DND-41 (cell line): ENCODE data around the gene SPDYE6.
"Not testable (repeated sequence)": the region's sequence is repeated elsewhere in the genome, so short reads cannot be mapped to it uniquely, and the experiment has no call there.

ENCODE experiments used
- ATAC-seq: fragments of 200-7000 bp; cut with Tn5 transposase; 3 replicates; pipeline ENCODE4 v1.9.1; 2021; ENCODE audit warnings: low read depth; ENCODE audit not compliant: insufficient read depth
- DNase-seq: peaks from one replicate; pipeline ENCODE4 v3.0.0-alpha.2; 2020
- H2AFZ ChIP-seq: 2 replicates; pipeline ENCODE4 v1.6.0; 2012; ENCODE audit warnings: low read depth, low read length
- H3K27ac ChIP-seq: 2 replicates; pipeline ENCODE4 v1.5.1; 2012; ENCODE audit warnings: low read length, inconsistent platforms
- H3K27me3 ChIP-seq: fragments of 200-600 bp; sonication (generic); 2 replicates; pipeline ENCODE4 v1.6.0; 2012; ENCODE audit warnings: low read length, mild to moderate bottlenecking, inconsistent platforms; ENCODE audit not compliant: insufficient read depth, poor library complexity
- H3K36me3 ChIP-seq: 2 replicates; pipeline ENCODE4 v1.5.1; 2012; ENCODE audit warnings: low read length, inconsistent platforms; ENCODE audit not compliant: insufficient read depth
- H3K4me1 ChIP-seq: 2 replicates; pipeline ENCODE4 v1.5.1; 2012; ENCODE audit warnings: mild to moderate bottlenecking, low read length; ENCODE audit not compliant: insufficient read depth
- H3K4me2 ChIP-seq: 2 replicates; pipeline ENCODE4 v1.6.0; 2012; ENCODE audit warnings: mild to moderate bottlenecking, moderate library complexity, low read length, inconsistent platforms; ENCODE audit not compliant: insufficient read depth
- H3K4me3 ChIP-seq, 2 experiments: fragments of 200-600 bp in 1 of 2; shearing (Covaris generic) in 1 of 2; 2 replicates each; pipeline ENCODE4 v1.5.1; 2012 to 2016; ENCODE audit warnings: inconsistent platforms in 2 of 2, low read length in 2 of 2, mild to moderate bottlenecking in 2 of 2, low read depth in 1 of 2, moderate library complexity in 1 of 2
- H3K79me2 ChIP-seq: 2 replicates; pipeline ENCODE4 v1.6.0; 2012; ENCODE audit warnings: low read length, inconsistent platforms; ENCODE audit not compliant: insufficient read depth
- H3K9ac ChIP-seq: 2 replicates; pipeline ENCODE4 v1.6.0; 2012; ENCODE audit warnings: low read depth, mild to moderate bottlenecking, inconsistent platforms, low read length, moderate library complexity
- H3K9me3 ChIP-seq: 2 replicates; pipeline ENCODE4 v1.5.1; 2012; ENCODE audit warnings: low read length, moderate library complexity, mild to moderate bottlenecking, inconsistent platforms; ENCODE audit not compliant: insufficient read depth, severe bottlenecking
- H4K20me1 ChIP-seq: 2 replicates; pipeline ENCODE4 v1.6.0; 2012; ENCODE audit warnings: low read length; ENCODE audit not compliant: insufficient read depth
- CTCF ChIP-seq: IDR thresholded peaks from 2 replicates; pipeline ENCODE4 v1.5.1; 2012; ENCODE audit warnings: borderline replicate concordance, low read length, moderate library complexity, mild to moderate bottlenecking; ENCODE audit not compliant: poor library complexity, severe bottlenecking; ENCODE audit errors: extremely low read depth
- EZH2 ChIP-seq: IDR thresholded peaks from 3 replicates; pipeline ENCODE4 v1.6.1; 2012; ENCODE audit warnings: borderline replicate concordance, low read depth, mild to moderate bottlenecking, moderate library complexity, low read length, inconsistent platforms; ENCODE audit not compliant: severe bottlenecking

The SPDYE6 gene

GRCh38 chr7:102329366-102329765 lies 26.9 kb downstream of the SPDYE6 start:
- ATAC-seq, H3K4me2 ChIP-seq, DNase-seq, H3K27ac ChIP-seq, H4K20me1 ChIP-seq, H3K4me1 ChIP-seq, H3K79me2 ChIP-seq, H3K9ac ChIP-seq, H3K27me3 ChIP-seq, H3K4me3 ChIP-seq, H3K9me3 ChIP-seq, H2AFZ ChIP-seq, H3K36me3 ChIP-seq: not testable (repeated sequence)

- H3K9ac ChIP-seq, H3K79me2 ChIP-seq, H4K20me1 ChIP-seq, H3K27me3 ChIP-seq, ATAC-seq, H3K27ac ChIP-seq, H3K4me1 ChIP-seq, H3K9me3 ChIP-seq, DNase-seq, H2AFZ ChIP-seq, H3K4me2 ChIP-seq, H3K36me3 ChIP-seq, H3K4me3 ChIP-seq: not testable (repeated sequence)
Observed at GRCh38 chr7:102328863-102329262, 27.4 kb downstream of the SPDYE6 start.

GRCh38 chr7:102327183-102327582 lies 29.1 kb downstream of the SPDYE6 start:
- not testable (repeated sequence) for DNase-seq, H4K20me1 ChIP-seq, H3K4me1 ChIP-seq, H2AFZ ChIP-seq, H3K4me2 ChIP-seq, H3K9me3 ChIP-seq, H3K36me3 ChIP-seq, H3K79me2 ChIP-seq, H3K4me3 ChIP-seq, H3K27me3 ChIP-seq, ATAC-seq, H3K9ac ChIP-seq, H3K27ac ChIP-seq

DNA sequence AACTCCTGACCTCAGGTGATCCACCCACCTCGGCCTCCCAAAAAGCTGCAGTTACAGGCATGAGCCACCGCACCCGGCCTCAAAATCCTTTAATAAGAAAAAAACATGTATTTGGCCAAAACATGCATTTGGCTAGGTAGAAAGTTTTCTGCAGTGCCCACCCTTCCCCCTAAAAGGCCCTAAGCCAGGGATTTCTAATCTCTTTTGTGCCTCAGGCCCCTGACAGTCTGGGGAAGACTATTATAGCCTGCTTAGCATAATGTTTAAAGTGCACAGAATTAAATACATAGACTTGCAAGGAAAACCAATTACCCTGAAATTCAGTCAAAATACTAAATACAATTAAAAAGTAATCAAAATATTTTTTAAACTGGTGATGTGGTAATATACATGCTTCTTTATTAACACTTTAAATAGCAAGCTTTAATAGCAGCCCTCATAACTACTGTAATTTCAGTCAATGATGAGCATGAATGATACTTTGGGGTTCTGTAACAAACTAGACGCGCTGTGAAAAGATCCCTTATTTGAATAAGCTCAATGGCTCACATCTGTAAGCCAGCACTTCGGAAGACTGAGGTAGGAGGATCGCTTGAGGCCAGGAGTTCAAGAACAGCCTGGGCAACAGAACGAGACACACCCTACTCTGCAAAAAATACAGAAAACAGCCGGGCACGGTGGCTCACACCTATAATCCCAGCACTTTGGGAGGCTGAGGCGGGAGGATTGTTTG lies 29.9 kb downstream of the SPDYE6 start:
- no peak for ATAC-seq
- H3K4me1 ChIP-seq, result no peaks in the 10 kb centered on the region
- H3K36me3 ChIP-seq, result no peaks in the 10 kb centered on the region
- no peaks in the 10 kb centered on the region for H4K20me1 ChIP-seq
- H3K4me2 ChIP-seq, result no peak overlapping the region
- H3K79me2 ChIP-seq, result no peaks in the 10 kb centered on the region
- no peak for DNase-seq
- no peak overlapping the region for H3K9ac ChIP-seq
- TF ChIP-seq CTCF (no peak), EZH2 (no peak)
- no peaks in the 10 kb centered on the region for H3K9me3 ChIP-seq
- H2AFZ ChIP-seq, result no peak overlapping the region
- no peak overlapping the region for H3K27ac ChIP-seq
- H3K27me3 ChIP-seq, result no peaks in the 10 kb centered on the region
- H3K4me3 ChIP-seq, result no peak overlapping the region

DNA sequence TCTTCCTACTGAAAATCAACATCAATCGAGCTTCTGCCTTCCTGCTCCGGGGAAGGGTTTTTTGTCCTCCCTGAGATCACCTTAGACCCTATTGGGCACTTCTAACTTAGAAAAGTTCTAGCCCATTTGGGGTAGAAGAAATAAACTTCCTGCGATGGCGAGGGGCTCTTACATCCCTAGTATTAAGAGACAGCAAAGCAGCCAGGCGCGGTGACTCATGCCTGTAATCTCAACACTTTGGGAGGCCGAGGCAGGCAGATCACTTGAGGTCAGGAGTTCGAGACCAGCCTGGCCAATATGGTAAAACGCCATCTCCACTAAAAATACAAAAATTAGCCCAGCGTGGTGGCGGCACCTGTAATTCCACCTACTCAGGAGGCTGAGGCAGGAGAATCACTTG lies 31.1 kb downstream of the SPDYE6 start:
- not testable (repeated sequence) for DNase-seq, H4K20me1 ChIP-seq, H3K4me1 ChIP-seq, H3K36me3 ChIP-seq, H3K4me2 ChIP-seq, H3K9ac ChIP-seq, H3K9me3 ChIP-seq, H3K4me3 ChIP-seq, ATAC-seq, H2AFZ ChIP-seq, H3K27ac ChIP-seq, H3K27me3 ChIP-seq, H3K79me2 ChIP-seq
